MM.1S (cell line): ENCODE measurements around the gene ELMOD1.

Experiments used
- DNase-seq: peaks from one replicate; pipeline ENCODE4 v3.0.0-alpha.2; 2015
- H2AFZ ChIP-seq: fragments of 300-600 bp; sonication (generic); 2 replicates; pipeline ENCODE4 v1.6.0; 2016; ENCODE audit warnings: antibody characterized with exemption, low read length
- H3F3A ChIP-seq: fragments of 300-600 bp; sonication (generic); 2 replicates; pipeline ENCODE4 v1.6.1; 2016; ENCODE audit warnings: mild to moderate bottlenecking, antibody characterized with exemption, low read length, moderate library complexity, mixed read lengths; ENCODE audit not compliant: insufficient read depth
- H3K27ac ChIP-seq: fragments of 300-600 bp; sonication (generic); 2 replicates; pipeline ENCODE4 v1.5.1; 2016; ENCODE audit warnings: mild to moderate bottlenecking, low read length
- H3K27me3 ChIP-seq: fragments of 300-600 bp; sonication (generic); replicated peaks from 2 replicates; pipeline ENCODE4 v1.6.0; 2016; ENCODE audit warnings: low read length; ENCODE audit not compliant: insufficient read depth
- H3K36me3 ChIP-seq: fragments of 300-600 bp; sonication (generic); replicated peaks from 2 replicates; pipeline ENCODE4 v1.6.1; 2016; ENCODE audit warnings: mild to moderate bottlenecking, low read length, mixed read lengths; ENCODE audit not compliant: insufficient read depth
- H3K4me1 ChIP-seq: fragments of 300-600 bp; sonication (generic); 2 replicates; pipeline ENCODE4 v1.6.1; 2016; ENCODE audit warnings: low read length, mixed read lengths
- H3K4me2 ChIP-seq: fragments of 300-600 bp; sonication (generic); 2 replicates; pipeline ENCODE4 v1.6.0; 2016; ENCODE audit warnings: low read depth, low read length
- H3K4me3 ChIP-seq: fragments of 300-600 bp; sonication (generic); 2 replicates; pipeline ENCODE4 v1.5.1; 2016; ENCODE audit warnings: low read length, mixed read lengths
- H3K79me2 ChIP-seq: fragments of 300-600 bp; sonication (generic); 2 replicates; pipeline ENCODE4 v1.6.1; 2016; ENCODE audit warnings: mixed run types, low read length, mixed read lengths
- H3K9ac ChIP-seq: fragments of 300-600 bp; sonication (generic); 2 replicates; pipeline ENCODE4 v1.6.1; 2016; ENCODE audit warnings: low read length, mixed read lengths
- H3K9me2 ChIP-seq: fragments of 300-600 bp; sonication (generic); replicated peaks from 2 replicates; pipeline ENCODE4 v1.6.1; 2016; ENCODE audit warnings: mild to moderate bottlenecking, low read length, mixed read lengths; ENCODE audit not compliant: insufficient read depth
- H3K9me3 ChIP-seq: fragments of 300-600 bp; sonication (generic); replicated peaks from 2 replicates; pipeline ENCODE4 v1.6.1; 2016; ENCODE audit warnings: mild to moderate bottlenecking, low read length, mixed read lengths; ENCODE audit not compliant: insufficient read depth
- H4K20me1 ChIP-seq: fragments of 300-600 bp; sonication (generic); 2 replicates; pipeline ENCODE4 v1.6.1; 2016; ENCODE audit warnings: mild to moderate bottlenecking, low read length, moderate library complexity, mixed read lengths; ENCODE audit not compliant: insufficient read depth
- EZH2 ChIP-seq: fragments of 300-600 bp; sonication (generic); optimal IDR thresholded peaks from 2 replicates; pipeline ENCODE3; 2017; ENCODE audit warnings: low read depth, mild to moderate bottlenecking, antibody characterized with exemption, low read length, mixed read lengths
- EZH2phosphoT487 ChIP-seq: fragments of 300-600 bp; sonication (generic); IDR thresholded peaks from 2 replicates; pipeline ENCODE4 v1.6.1; 2018; ENCODE audit warnings: antibody characterized with exemption, low read length
- TF ChIP-seq, protein P1 (sequence below): fragments of 300-600 bp; sonication (generic); IDR thresholded peaks from 2 replicates; pipeline ENCODE4 v1.5.1; 2016; ENCODE audit warnings: antibody characterized with exemption, low read length, mixed read lengths

The ELMOD1 gene

DNA sequence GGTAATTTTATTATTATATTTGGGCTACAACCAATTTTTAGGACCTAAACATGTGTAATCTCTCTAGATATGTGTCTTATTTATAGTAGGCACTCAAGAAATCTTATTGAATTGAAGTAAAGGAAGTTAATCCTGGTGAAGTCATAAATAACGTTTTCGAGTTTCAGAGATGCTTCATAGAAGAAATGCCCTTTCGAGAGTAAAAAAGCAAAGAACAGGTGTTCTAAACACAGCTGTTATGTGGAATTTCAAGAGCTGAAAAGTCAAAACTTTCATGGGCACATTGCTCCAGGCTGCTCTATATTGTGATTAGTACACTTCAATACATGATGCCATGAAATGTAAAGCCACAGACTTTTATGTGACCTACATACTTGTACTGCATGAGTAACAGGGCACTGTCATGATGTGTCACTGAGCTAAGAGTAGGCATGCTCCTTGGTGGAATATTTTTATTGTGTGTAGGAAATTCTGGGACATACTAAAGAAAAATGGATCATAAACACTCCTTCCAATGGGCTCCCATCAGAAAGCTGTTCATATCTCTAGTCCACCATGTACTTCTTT lies 7.2 kb upstream of the ELMOD1 start:
- H3K36me3 ChIP-seq: no peaks in the 10 kb centered on the region
- H3K4me1 ChIP-seq: peaks cover 23% of the 10 kb centered on the region
- no peaks in the 10 kb centered on the region for H3K79me2 ChIP-seq
- no peak overlapping the region for H2AFZ ChIP-seq
- no peak overlapping the region for H3K4me3 ChIP-seq
- DNase-seq: peak; percentile 68
- no peaks in the 10 kb centered on the region for H4K20me1 ChIP-seq
- peak overlapping the region; percentile 63; the same call in 1 of the 2 replicates for H3K27ac ChIP-seq
- no peaks in the 10 kb centered on the region for H3K9me3 ChIP-seq
- no peaks in the 10 kb centered on the region for H3K9me2 ChIP-seq
- H3F3A ChIP-seq: peaks cover 20% of the 10 kb centered on the region
- TF ChIP-seq EZH2 (no peak), EZH2phosphoT487 (no peak)
- TF ChIP-seq, protein P1, sequence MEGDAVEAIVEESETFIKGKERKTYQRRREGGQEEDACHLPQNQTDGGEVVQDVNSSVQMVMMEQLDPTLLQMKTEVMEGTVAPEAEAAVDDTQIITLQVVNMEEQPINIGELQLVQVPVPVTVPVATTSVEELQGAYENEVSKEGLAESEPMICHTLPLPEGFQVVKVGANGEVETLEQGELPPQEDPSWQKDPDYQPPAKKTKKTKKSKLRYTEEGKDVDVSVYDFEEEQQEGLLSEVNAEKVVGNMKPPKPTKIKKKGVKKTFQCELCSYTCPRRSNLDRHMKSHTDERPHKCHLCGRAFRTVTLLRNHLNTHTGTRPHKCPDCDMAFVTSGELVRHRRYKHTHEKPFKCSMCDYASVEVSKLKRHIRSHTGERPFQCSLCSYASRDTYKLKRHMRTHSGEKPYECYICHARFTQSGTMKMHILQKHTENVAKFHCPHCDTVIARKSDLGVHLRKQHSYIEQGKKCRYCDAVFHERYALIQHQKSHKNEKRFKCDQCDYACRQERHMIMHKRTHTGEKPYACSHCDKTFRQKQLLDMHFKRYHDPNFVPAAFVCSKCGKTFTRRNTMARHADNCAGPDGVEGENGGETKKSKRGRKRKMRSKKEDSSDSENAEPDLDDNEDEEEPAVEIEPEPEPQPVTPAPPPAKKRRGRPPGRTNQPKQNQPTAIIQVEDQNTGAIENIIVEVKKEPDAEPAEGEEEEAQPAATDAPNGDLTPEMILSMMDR: no peak
- no peaks in the 10 kb centered on the region for H3K27me3 ChIP-seq
- peak overlapping the region; percentile 61 for H3K4me2 ChIP-seq
- H3K9ac ChIP-seq: no peak overlapping the region

DNA sequence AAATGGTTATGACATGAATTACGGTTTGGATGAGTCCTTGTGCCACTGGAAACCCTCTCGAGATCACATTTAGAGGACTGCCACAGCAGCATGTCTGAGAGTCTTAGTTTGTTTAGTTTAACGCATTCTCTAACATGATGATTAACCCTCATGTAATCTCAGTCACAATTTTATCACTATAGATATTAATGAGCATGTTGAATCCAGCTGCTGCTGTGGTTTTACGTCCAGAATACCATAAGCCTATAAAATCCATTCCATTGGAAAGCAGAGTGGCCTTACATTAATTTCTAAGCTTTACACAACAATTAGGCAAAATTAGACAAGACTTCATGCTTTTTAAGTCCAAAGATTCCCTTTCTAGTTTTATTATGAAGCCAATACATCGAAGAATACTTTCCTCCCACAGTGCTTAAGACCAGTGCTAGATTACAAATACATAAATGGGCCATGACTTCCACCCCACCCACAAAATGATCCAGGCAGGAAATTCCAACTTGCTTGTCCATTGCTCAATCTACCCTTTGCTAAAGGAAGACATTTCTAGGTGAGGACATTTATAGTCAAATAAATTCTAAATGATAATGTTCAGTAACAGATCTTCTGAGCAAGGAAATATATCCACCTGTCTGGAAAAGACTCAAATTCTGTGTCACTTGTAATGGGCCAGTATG lies 3.5 kb upstream of the ELMOD1 start:
- no peak for TF ChIP-seq EZH2phosphoT487
- no peak for TF ChIP-seq EZH2
- TF ChIP-seq, protein P1: no peak

DNA sequence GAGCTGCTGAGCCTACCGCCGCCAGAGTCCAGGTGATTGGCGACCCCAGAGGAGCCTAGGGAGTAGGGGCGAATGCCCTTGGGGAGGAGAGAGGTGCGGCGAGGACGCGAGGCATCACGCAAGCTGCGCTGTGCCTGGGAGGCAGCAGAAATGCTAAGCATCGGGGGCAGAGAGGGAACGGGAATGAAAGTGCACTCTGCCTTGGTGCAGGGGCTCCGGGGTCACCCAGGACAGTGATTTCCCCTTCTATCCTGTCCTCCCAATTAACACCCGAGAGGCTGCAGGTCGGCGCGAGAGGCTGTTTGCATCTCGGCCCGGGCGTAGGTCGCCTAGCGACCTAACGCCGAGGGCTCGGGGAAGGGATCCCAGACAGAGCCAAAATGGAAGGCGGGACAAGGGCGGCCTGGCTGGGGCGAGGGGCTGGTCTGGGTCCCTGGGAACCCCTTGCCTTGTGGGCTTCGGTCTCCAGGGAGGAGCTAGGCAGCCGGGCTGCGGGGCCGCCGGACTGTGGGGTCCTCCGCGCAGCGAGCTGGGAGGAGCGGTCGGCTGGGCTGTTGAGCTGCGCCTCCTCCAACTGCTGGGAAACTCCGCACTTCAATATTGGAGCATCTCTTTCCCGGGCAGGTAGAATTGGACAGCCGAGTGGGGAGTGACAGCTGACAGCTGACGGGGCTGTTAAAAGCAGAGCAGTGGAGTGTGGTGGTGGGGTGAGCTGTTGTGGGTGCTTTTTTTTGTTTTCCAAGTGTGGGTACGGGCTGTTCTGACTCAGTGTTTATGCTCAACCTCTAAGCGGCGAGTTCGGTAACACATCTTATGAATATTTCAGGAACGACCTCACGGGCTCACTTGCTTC lies 657 bp downstream of the ELMOD1 start:
- Histone ChIP-seq H3K4me1 (no peaks in the 10 kb centered on the region), H3K4me3 (peak overlapping the region; percentile 89), H3K4me2 (peak overlapping the region; percentile 96), H3K36me3 (no peaks in the 10 kb centered on the region), H4K20me1 (no peaks in the 10 kb centered on the region), H3K27me3 (no peaks in the 10 kb centered on the region), H2AFZ (peak overlapping the region; percentile 99), H3K79me2 (no peaks in the 10 kb centered on the region), H3K9me3 (no peaks in the 10 kb centered on the region), H3K9ac (peak overlapping the region; percentile 51; the same call in 1 of the 2 replicates), H3F3A (no peaks in the 10 kb centered on the region), H3K27ac (no peak overlapping the region), H3K9me2 (no peaks in the 10 kb centered on the region)
- peak; percentile 11 for DNase-seq
- TF ChIP-seq EZH2phosphoT487 (no peak), EZH2 (no peak)
- TF ChIP-seq, protein P1: no peak

More for the DNA sequence above, 3.5 kb upstream of the ELMOD1 start:
- Histone ChIP-seq H3K79me2 (no peaks in the 10 kb centered on the region), H3K9ac (no peak overlapping the region), H3K9me3 (no peaks in the 10 kb centered on the region), H4K20me1 (no peaks in the 10 kb centered on the region), H3K27ac (no peak overlapping the region), H3K36me3 (no peaks in the 10 kb centered on the region), H3K4me3 (no peak overlapping the region), H3F3A (peaks cover 20% of the 10 kb centered on the region), H2AFZ (no peak overlapping the region), H3K4me2 (no peak overlapping the region), H3K4me1 (peaks cover 22% of the 10 kb centered on the region), H3K9me2 (no peaks in the 10 kb centered on the region), H3K27me3 (no peaks in the 10 kb centered on the region)
- no peak for DNase-seq
